ENCODE data around the gene OTUB2. TPM values are rescaled to one million over a fixed set of nuclear protein-coding genes. Genes with fewer than 3 reads are reported as not detected.

OTUB2 gene
- total RNA-seq, 1 donor from 2014 or later: 6.4 TPM

Other genes starting within 250 kb of the OTUB2 start
- not detected in 2 replicates for gene PRIMA1, start 237.9 kb upstream of the OTUB2 start, total RNA-seq
- gene FAM181A, start 99.0 kb upstream of the OTUB2 start, total RNA-seq: not detected in 2 replicates
- 0.05 and 0.35 TPM in 2 replicates for gene ASB2, start 49.8 kb upstream of the OTUB2 start, total RNA-seq
- not detected in 2 replicates for gene CCDC197, start 29.0 kb upstream of the OTUB2 start, total RNA-seq
- gene DDX24, start 54.9 kb downstream of the OTUB2 start, total RNA-seq: 114 and 161 TPM in 2 replicates
- 7.5 and 15.3 TPM in 2 replicates for gene IFI27L1, start 55.0 kb downstream of the OTUB2 start, total RNA-seq
- 3.0 and 179 TPM in 2 replicates for gene IFI27, start 84.4 kb downstream of the OTUB2 start, total RNA-seq
- gene IFI27L2, start 103.3 kb downstream of the OTUB2 start, total RNA-seq: 31.2 and 53.8 TPM in 2 replicates
- gene PPP4R4, start 148.0 kb downstream of the OTUB2 start, total RNA-seq: 1.2 and 3.3 TPM in 2 replicates

Data from renal cortical epithelial cell (primary cell).